DOHH2 (cell line): Measurements from ENCODE around the gene CHSY1.

Experiments
- H3F3A ChIP-seq: fragments of 200-600 bp; sonication (generic), shearing (Covaris generic); 2 replicates; pipeline ENCODE4 v1.6.0; 2016; ENCODE audit warnings: antibody characterized with exemption, mild to moderate bottlenecking; ENCODE audit not compliant: control insufficient read depth, insufficient read depth
- H3K27ac ChIP-seq: fragments of 200-600 bp; sonication (generic); 2 replicates; pipeline ENCODE4 v1.5.1; 2014; ENCODE audit warnings: low read depth, mild to moderate bottlenecking, low read length, moderate library complexity
- H3K27me3 ChIP-seq: fragments of 200-600 bp; sonication (generic); 2 replicates; pipeline ENCODE4 v1.6.1; 2014; ENCODE audit warnings: mild to moderate bottlenecking, low read length, mixed read lengths; ENCODE audit not compliant: control insufficient read depth
- H3K36me3 ChIP-seq: fragments of 200-600 bp; sonication (generic); 2 replicates; pipeline ENCODE4 v1.6.1; 2014; ENCODE audit warnings: mild to moderate bottlenecking, low read length, moderate library complexity, mixed read lengths; ENCODE audit not compliant: control insufficient read depth
- H3K4me1 ChIP-seq: fragments of 200-600 bp; sonication (generic); 2 replicates; pipeline ENCODE4 v1.6.1; 2014; ENCODE audit warnings: mild to moderate bottlenecking, low read length, mixed read lengths; ENCODE audit not compliant: control insufficient read depth
- H3K4me2 ChIP-seq: fragments of 200-600 bp; sonication (generic); 2 replicates; pipeline ENCODE4 v1.6.0; 2014; ENCODE audit warnings: mild to moderate bottlenecking, low read length, moderate library complexity
- H3K4me3 ChIP-seq: fragments of 200-600 bp; sonication (generic); 2 replicates; pipeline ENCODE4 v1.5.1; 2014; ENCODE audit warnings: mild to moderate bottlenecking, low read length, mixed read lengths
- H3K79me2 ChIP-seq: fragments of 200-600 bp; sonication (generic); 2 replicates; pipeline ENCODE4 v1.6.1; 2014; ENCODE audit warnings: mild to moderate bottlenecking, low read length, mixed read lengths; ENCODE audit not compliant: control insufficient read depth
- H3K9me2 ChIP-seq: fragments of 200-600 bp; sonication (generic); replicated peaks from 2 replicates; pipeline ENCODE4 v1.6.1; 2014; ENCODE audit warnings: mild to moderate bottlenecking, low read length, mixed read lengths; ENCODE audit not compliant: control insufficient read depth
- H3K9me3 ChIP-seq: fragments of 200-600 bp; sonication (generic); 2 replicates; pipeline ENCODE4 v1.6.1; 2014; ENCODE audit warnings: antibody characterized with exemption, low read length, mixed read lengths; ENCODE audit not compliant: control insufficient read depth, insufficient read depth
- H4K20me1 ChIP-seq: fragments of 200-600 bp; sonication (generic); 2 replicates; pipeline ENCODE4 v1.6.0; 2014; ENCODE audit warnings: low read depth, mild to moderate bottlenecking, antibody characterized with exemption, low read length, moderate library complexity; ENCODE audit not compliant: control insufficient read depth, insufficient read depth
- CTCF ChIP-seq: fragments of 200-600 bp; sonication (generic); IDR thresholded peaks from one replicate; pipeline ENCODE4 v1.5.1; 2014; ENCODE audit warnings: antibody characterized with exemption, mild to moderate bottlenecking, low read depth, low read length; ENCODE audit not compliant: poor library complexity, severe bottlenecking
- EZH2phosphoT487 ChIP-seq: fragments of 200-600 bp; sonication (generic); IDR thresholded peaks from 2 replicates; pipeline ENCODE4 v1.6.1; 2017; ENCODE audit warnings: borderline replicate concordance, mild to moderate bottlenecking, antibody characterized with exemption, low read length, moderate library complexity, mixed read lengths

The CHSY1 gene

GRCh38 chr15:101141926-101142527 lies 109.8 kb downstream of the CHSY1 start:
- Histone ChIP-seq H3K4me2 (no peak overlapping the region), H3K4me3 (no peak overlapping the region), H3K79me2 (no peaks in the 10 kb centered on the region), H3F3A (no peaks in the 10 kb centered on the region), H3K27ac (no peak overlapping the region), H3K27me3 (peaks cover 2% of the 10 kb centered on the region; the same call in 1 of the 2 replicates), H3K36me3 (no peaks in the 10 kb centered on the region), H3K9me2 (no peaks in the 10 kb centered on the region), H4K20me1 (no peaks in the 10 kb centered on the region), H3K4me1 (peaks cover 20% of the 10 kb centered on the region), H3K9me3 (no peaks in the 10 kb centered on the region)
- TF ChIP-seq CTCF = no peak
- TF ChIP-seq EZH2phosphoT487 = no peak

GRCh38 chr15:101140697-101141065 lies 111.2 kb downstream of the CHSY1 start:
- H4K20me1 ChIP-seq = no peaks in the 10 kb centered on the region

DNA sequence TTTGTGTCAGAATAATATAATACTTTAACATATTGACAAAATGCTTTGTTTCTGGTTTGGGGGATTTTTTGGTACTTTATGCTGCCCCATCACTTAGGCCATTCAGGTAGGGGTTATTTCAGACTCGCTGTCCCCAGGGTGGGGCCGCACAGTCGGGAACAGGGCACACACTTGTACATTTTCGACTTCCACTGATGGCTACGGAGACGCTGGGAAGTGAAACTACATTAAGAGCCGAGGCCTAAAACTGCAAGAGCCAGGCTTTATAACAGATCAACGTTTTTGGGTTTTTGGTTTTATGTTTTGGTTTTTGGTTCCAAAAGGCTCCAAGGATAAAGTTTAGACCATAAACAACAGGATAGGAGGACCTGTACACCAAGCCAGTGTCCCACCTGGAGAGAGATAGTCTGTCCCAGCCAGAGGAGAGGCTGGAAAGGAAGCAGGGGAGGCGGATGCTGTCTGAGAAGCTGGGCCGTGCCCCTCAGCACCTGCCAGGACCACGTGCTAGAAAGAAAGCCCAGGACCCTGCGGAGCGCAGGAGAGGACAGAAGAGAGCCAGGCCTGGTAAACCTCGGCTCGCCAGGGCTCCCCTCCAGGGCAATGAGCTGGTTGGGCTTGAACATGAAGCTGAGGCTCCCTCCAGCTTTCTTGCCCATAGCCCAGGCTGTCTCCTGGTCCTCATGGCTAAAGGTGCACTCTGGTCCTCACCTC lies 111.7 kb downstream of the CHSY1 start:
- Histone ChIP-seq H3K4me1 (peaks cover 27% of the 10 kb centered on the region), H3F3A (no peaks in the 10 kb centered on the region), H3K4me3 (peak overlapping the region; percentile 2; the same call in 1 of the 2 replicates)

More at GRCh38 chr15:101140697-101141065, 111.2 kb downstream of the CHSY1 start:
- Histone ChIP-seq H3K4me3 (no peak overlapping the region), H3K9me3 (no peaks in the 10 kb centered on the region), H3F3A (no peaks in the 10 kb centered on the region), H3K27me3 (peaks cover 7% of the 10 kb centered on the region; the same call in 1 of the 2 replicates), H3K36me3 (no peaks in the 10 kb centered on the region), H3K4me2 (peak overlapping the region; percentile 44), H3K4me1 (peaks cover 24% of the 10 kb centered on the region), H3K79me2 (no peaks in the 10 kb centered on the region), H3K9me2 (no peaks in the 10 kb centered on the region), H3K27ac (no peak overlapping the region)
- no peak for TF ChIP-seq CTCF
- TF ChIP-seq EZH2phosphoT487 = no peak

More for the DNA sequence above, 111.7 kb downstream of the CHSY1 start:
- Histone ChIP-seq H3K27me3 (peaks cover 7% of the 10 kb centered on the region; the same call in 1 of the 2 replicates), H4K20me1 (no peaks in the 10 kb centered on the region), H3K27ac (peak overlapping the region; percentile 2; the same call in 1 of the 2 replicates), H3K9me2 (no peaks in the 10 kb centered on the region), H3K4me2 (peak overlapping the region; percentile 44), H3K36me3 (no peaks in the 10 kb centered on the region), H3K79me2 (no peaks in the 10 kb centered on the region), H3K9me3 (no peaks in the 10 kb centered on the region)
- no peak for TF ChIP-seq EZH2phosphoT487
- no peak for TF ChIP-seq CTCF
